ENCODE results near the gene FAM174B.

DNA sequence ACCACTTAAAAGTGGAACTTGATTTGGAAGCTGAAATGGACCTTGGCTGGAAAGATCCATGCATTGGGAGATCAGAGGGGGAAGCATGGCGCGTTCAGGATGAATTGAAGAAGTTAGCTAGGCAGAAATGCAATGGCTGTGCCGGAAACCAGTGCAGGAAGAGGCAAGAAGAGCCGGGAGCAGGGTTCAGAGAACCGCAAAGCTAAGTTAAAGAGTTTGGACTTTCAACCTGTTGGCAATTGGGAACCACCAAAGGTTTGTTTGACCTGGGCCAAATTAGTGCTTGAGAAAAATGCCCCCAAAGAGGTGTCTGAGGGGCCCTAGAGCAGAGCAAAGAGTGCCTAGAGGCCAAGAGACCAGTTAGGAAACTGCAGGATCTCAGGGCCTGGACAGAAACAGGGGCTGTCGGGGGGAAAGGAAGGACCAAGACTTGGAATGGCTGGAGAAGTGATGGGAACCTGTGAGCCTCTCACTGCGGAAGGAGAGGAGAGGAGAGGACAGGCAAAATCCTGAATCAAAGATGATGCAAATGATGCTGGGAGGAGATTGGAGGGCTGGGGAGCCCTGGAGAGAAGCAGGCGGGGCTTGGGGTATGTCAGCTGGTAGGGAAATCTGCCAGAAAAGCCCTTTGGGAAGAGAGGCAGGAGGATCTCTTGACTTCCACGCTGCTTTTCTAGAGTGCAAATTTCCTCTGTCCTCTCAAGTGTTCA lies 49.3 kb downstream of the FAM174B start:
- no peak for TF ChIP-seq POLR2A (IDR thresholded peaks at IDR 0.05; ENCODE audit: low read length)
- TF ChIP-seq GATA1 (IDR thresholded peaks at IDR 0.05; ENCODE audit: low read depth, low read length): no peak
